ENCODE data around the gene MRPS9. TPM values are rescaled to one million over a fixed set of nuclear protein-coding genes. Genes with fewer than 3 reads are reported as not detected.

Gene MRPS9
- total and polyA plus RNA-seq, 2 experiments from 2014 or later: 64.7 to 78.9 TPM

GRCh38 chr2:105127289-105127915 is 89.5 kb downstream of the MRPS9 start:
- Histone ChIP-seq H3K4me2 (no peak overlapping the region), H3K79me2 (replicated peaks; ENCODE audit: insufficient read depth) (no peaks in the 10 kb centered on the region), H3K27me3 (ENCODE audit: insufficient read depth) (no peaks in the 10 kb centered on the region), H3K4me3 (no peak overlapping the region), H2AFZ (no peak overlapping the region), H4K20me1 (replicated peaks; ENCODE audit: insufficient read depth) (no peaks in the 10 kb centered on the region), H3K4me1 (ENCODE audit: insufficient read depth) (peaks cover 11% of the 10 kb centered on the region), H3K36me3 (ENCODE audit: insufficient read depth) (no peaks in the 10 kb centered on the region), H3F3A (replicated peaks; ENCODE audit: low read depth) (no peaks in the 10 kb centered on the region), H3K27ac (ENCODE audit: low read depth) (no peak overlapping the region), H3K9me2 (ENCODE audit: insufficient read depth) (no peaks in the 10 kb centered on the region; the same call in 1 of the 2 replicates)
- DNase-seq (ENCODE audit: low spot score): no peak
- Mint-ChIP-seq H3K27ac (no peak overlapping the region), H3K36me3 (ENCODE audit: low read depth) (0 out of 3 replicates have a peak, but pooled peaks cover 4% of the 10 kb centered on the region), H3K27me3 (ENCODE audit: insufficient read depth, low read depth, poor library complexity) (peaks cover 2% of the 10 kb centered on the region), H3K9me3 (no peaks in the 10 kb centered on the region), H3K4me1 (peaks cover 12% of the 10 kb centered on the region), H3K4me3 (no peak overlapping the region)
- TF ChIP-seq JUNB (IDR thresholded peaks at IDR 0.05; ENCODE audit: unreplicated experiment): no peak
- TF ChIP-seq EZH2phosphoT487 (IDR thresholded peaks at IDR 0.05; ENCODE audit: unreplicated experiment): no peak
- no peak for TF ChIP-seq ZNF114 (CRISPR knock-in tag; IDR thresholded peaks at IDR 0.05)
- TF ChIP-seq REST (IDR thresholded peaks at IDR 0.05; ENCODE audit: unreplicated experiment): no peak
- TF ChIP-seq NANOG (IDR thresholded peaks at IDR 0.05; ENCODE audit: borderline replicate concordance): no peak
- no peak for TF ChIP-seq ZNF331 (CRISPR knock-in tag; IDR thresholded peaks at IDR 0.05; ENCODE audit: low read depth)
- no peak for TF ChIP-seq STAT1 (IDR thresholded peaks at IDR 0.05; ENCODE audit: unreplicated experiment)
- TF ChIP-seq, protein P1, sequence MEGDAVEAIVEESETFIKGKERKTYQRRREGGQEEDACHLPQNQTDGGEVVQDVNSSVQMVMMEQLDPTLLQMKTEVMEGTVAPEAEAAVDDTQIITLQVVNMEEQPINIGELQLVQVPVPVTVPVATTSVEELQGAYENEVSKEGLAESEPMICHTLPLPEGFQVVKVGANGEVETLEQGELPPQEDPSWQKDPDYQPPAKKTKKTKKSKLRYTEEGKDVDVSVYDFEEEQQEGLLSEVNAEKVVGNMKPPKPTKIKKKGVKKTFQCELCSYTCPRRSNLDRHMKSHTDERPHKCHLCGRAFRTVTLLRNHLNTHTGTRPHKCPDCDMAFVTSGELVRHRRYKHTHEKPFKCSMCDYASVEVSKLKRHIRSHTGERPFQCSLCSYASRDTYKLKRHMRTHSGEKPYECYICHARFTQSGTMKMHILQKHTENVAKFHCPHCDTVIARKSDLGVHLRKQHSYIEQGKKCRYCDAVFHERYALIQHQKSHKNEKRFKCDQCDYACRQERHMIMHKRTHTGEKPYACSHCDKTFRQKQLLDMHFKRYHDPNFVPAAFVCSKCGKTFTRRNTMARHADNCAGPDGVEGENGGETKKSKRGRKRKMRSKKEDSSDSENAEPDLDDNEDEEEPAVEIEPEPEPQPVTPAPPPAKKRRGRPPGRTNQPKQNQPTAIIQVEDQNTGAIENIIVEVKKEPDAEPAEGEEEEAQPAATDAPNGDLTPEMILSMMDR (conservative IDR thresholded peaks at IDR 0.05; ENCODE audit: low read depth in 2 of 2): no peak
- TF ChIP-seq CREB1 (CRISPR knock-in tag; IDR thresholded peaks at IDR 0.05; ENCODE audit: low read depth): no peak
- no peak for TF ChIP-seq EZH2 (IDR thresholded peaks at IDR 0.05; ENCODE audit: low read depth, unreplicated experiment)
- no peak for TF ChIP-seq ZNF462 (CRISPR knock-in tag; IDR thresholded peaks at IDR 0.05)
- TF ChIP-seq, protein P2, sequence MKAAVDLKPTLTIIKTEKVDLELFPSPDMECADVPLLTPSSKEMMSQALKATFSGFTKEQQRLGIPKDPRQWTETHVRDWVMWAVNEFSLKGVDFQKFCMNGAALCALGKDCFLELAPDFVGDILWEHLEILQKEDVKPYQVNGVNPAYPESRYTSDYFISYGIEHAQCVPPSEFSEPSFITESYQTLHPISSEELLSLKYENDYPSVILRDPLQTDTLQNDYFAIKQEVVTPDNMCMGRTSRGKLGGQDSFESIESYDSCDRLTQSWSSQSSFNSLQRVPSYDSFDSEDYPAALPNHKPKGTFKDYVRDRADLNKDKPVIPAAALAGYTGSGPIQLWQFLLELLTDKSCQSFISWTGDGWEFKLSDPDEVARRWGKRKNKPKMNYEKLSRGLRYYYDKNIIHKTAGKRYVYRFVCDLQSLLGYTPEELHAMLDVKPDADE (IDR thresholded peaks at IDR 0.05): no peak
- TF ChIP-seq POLR2AphosphoS5 (IDR thresholded peaks at IDR 0.05; ENCODE audit: low read depth): no peak
- no peak for ATAC-seq

Data from GM23338 (cell line).